HG02981 (cell line): ENCODE data around the gene CYP46A1.

Experiments used
- ATAC-seq: cut with Tn5 transposase; IDR thresholded peaks from one replicate; pipeline ENCODE4 v1.9.1; 2021; ENCODE audit warnings: mild to moderate bottlenecking, moderate library complexity; ENCODE audit not compliant: unreplicated experiment

The CYP46A1 gene

DNA sequence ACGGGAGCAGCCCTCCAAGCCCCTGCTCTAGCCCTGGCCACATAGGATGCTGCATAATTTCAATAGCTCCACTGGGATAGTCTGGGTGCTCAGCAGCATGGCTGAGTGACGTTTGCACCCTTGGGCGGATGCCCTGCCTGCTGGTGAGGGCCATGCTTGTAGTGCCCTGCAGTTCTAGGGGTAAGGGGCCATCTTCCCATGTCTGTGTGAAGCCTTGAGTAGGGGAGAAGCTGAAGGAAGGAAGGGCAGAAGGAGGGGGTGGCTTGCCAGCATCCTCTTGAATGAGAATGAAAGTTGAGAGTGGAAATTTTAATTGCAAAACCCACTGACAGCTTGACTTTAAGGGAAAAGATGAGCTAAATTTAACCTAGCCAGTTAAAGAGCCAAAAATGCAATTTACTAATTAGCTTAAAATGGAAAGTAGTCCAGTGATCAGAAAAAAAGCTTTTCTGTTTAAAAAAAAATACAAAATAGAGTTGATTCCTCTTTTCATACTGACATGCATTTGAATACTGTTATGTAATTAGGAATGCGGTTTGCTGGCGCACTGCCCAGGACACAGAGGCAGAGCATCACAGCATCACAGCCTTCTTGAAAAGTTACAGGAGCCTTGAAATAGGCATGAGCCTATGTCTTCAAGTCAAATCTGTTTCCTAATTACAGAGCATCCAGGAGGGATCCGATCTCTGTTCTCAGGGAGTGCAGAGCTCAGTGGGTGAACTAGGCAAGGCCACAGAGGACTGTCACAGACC, 90.6 kb downstream of the CYP46A1 start:
- no peak for ATAC-seq

DNA sequence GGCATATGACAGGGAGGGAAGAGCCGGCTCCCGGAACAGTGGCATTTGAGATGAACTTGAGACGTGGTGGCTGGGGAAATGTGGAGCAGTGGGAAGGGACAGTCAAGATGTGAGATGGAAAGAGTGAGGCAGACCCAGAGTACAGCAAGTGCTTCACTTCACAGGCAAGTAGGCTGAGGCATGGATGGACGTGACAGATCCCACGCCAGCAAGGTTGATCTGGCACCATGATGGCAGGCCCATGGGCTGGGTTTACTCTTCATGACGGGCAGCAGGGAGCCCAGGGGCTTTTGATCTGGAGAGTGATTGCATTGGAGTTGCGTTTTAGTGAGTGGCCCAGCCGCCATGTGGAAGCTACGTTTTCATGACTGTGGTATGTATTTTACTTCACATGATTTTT, 91.3 kb downstream of the CYP46A1 start:
- ATAC-seq: no peak
